Epithelial cell of proximal tubule (primary cell): ENCODE results near the gene GK. TPM values are rescaled to one million over a fixed set of nuclear protein-coding genes. Genes with fewer than 3 reads are reported as not detected.
"Not testable (repeated sequence)": the region's sequence is repeated elsewhere in the genome, so short reads cannot be mapped to it uniquely, and the experiment has no call there.

Source experiments
- DNase-seq: peaks from one replicate; pipeline ENCODE4 v3.0.0-alpha.2; 2011; ENCODE audit warnings: low read depth
- H3K4me3 ChIP-seq: 2 replicates; pipeline ENCODE4 v1.5.1; 2011; ENCODE audit warnings: low read depth, mild to moderate bottlenecking, low read length
- total RNA-seq: library from RNA; depleted of rRNA; stranded (reverse); fragments of >200 nt; gene quantifications from 2 replicates; pipeline ENCODE4 v1.2.3, GENCODE V29; 2015
- TF ChIP-seq, protein P1 (sequence below): conservative IDR thresholded peaks from 2 replicates; pipeline ENCODE4 v1.5.1; 2012; ENCODE audit warnings: low read depth, mild to moderate bottlenecking, low read length

The GK gene
- total RNA-seq, 1 donor from 2014 or later = 2.0 TPM

DNA sequence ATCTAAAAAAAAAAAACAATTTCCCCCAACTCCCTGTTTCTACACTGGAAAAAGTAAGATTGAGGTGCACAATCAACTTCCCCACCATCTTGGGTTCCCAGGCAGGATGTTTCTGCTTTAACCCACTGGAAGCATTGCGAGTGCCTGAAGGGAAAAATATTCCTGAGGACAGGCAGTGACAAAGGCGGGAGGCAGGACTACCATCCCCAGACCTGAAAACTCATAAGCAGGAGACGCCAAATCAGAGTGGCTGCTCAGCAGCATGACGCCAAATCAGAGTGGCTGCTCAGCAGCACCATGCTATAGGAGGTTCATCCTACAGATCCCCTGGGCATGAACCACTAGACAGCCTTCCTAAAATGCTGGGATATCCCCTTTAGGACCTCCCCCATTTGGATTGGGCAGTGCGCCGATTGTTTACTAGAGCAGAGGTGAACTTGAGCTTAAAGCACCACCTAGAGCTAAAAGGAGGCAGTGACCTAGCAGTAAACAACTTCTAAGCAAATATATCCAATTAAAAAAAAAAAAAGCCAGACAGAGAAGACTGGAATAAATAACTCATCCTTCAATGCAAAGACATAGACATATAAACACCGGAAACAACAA is 35.0 kb upstream of the GK start:
- no peak overlapping the region for H3K4me3 ChIP-seq
- DNase-seq = no peak
- TF ChIP-seq, protein P1, sequence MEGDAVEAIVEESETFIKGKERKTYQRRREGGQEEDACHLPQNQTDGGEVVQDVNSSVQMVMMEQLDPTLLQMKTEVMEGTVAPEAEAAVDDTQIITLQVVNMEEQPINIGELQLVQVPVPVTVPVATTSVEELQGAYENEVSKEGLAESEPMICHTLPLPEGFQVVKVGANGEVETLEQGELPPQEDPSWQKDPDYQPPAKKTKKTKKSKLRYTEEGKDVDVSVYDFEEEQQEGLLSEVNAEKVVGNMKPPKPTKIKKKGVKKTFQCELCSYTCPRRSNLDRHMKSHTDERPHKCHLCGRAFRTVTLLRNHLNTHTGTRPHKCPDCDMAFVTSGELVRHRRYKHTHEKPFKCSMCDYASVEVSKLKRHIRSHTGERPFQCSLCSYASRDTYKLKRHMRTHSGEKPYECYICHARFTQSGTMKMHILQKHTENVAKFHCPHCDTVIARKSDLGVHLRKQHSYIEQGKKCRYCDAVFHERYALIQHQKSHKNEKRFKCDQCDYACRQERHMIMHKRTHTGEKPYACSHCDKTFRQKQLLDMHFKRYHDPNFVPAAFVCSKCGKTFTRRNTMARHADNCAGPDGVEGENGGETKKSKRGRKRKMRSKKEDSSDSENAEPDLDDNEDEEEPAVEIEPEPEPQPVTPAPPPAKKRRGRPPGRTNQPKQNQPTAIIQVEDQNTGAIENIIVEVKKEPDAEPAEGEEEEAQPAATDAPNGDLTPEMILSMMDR = peak; percentile 30

DNA sequence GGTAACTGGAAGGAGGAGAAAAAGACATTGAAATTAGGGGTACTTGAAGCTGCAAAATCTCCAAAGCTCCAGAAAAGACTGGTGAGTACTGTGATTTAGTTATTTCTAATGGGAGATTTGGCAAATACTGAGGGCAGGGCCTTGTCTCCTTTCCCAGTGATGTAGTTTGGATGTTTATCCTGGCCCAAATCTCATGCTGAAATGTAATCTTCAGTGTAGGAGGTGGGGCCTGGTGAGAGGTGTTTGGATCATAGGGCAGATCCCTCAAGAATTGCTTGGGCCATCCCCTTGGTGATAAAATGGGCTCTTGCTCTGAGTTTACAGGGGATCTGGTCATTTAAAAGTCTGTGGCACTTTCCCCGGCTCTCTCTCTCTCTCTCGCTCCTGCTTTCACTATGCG is 33.1 kb upstream of the GK start:
- TF ChIP-seq, protein P1 = no peak
- no peak for DNase-seq
- no peak overlapping the region for H3K4me3 ChIP-seq

DNA sequence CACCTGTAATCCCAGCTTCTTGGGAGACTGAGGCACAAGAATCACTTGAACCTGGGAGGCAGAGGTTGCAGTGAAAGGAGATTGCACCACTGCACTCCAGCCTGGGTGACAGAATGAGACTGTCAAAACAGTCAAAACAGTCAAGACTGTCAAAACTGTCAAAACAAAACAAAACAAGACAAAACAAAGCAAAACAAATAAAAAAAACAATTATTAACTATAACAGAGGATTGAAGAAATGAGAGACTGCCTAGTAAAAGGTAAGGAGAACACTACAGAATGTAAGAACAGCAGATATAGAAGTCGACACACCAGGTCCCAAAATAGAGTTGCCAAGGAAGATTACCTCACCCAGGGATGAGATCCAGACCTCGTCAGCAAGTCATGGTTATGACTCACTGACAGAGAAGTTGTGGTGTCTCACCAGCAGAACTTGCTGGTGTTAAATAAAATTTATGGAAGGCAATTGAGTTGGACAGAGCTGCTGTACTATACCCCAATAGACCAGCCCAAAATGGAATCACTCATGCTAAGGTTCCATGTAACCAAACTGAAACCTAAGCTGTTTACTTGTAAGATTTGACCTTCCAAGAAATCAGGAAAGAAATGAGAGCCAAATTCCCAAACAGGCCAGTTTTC is 32.1 kb upstream of the GK start:
- H3K4me3 ChIP-seq = no peak overlapping the region
- DNase-seq = peak; percentile 61
- TF ChIP-seq, protein P1 = no peak

DNA sequence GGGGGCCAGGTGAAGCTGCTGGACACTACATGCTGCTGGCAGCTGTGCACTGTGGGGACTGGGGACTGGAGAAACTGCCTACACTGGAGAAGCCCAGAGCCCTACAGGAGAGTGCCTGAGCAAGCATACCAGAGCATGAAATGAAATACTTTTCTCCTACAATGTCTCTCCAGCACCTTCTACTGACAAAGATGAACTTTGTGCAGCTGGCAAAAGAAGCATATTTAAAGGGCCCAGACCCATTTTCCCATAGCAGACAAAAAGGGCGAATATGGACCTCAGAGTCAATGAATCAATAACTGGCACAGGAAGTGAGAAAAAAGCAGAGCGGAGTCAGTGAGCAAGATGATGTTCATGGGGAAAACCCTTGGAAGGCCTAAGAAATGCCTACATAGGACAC is 30.9 kb upstream of the GK start:
- TF ChIP-seq, protein P1 = no peak
- no peak overlapping the region for H3K4me3 ChIP-seq
- no peak for DNase-seq

DNA sequence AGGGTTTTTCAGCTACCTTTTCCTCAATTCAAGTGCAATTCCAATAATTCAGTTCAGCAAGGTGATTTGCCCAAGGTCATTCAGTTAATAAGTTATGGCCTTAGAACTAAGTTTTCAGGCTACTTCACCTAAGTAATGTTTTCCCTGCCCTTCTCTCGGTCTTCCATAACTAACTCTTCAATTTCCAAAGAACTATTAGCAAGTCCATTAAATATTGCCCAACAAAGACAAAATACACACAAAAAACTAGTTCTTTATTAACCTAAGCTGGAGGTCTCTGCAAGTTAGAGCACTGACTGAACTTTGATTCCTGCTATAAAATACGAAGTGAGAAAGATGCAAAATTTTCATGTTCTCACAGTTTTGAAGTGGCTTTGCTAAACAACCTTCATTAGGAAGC is 26.8 kb upstream of the GK start:
- no peak for DNase-seq
- TF ChIP-seq, protein P1 = no peak
- H3K4me3 ChIP-seq = no peak overlapping the region

DNA sequence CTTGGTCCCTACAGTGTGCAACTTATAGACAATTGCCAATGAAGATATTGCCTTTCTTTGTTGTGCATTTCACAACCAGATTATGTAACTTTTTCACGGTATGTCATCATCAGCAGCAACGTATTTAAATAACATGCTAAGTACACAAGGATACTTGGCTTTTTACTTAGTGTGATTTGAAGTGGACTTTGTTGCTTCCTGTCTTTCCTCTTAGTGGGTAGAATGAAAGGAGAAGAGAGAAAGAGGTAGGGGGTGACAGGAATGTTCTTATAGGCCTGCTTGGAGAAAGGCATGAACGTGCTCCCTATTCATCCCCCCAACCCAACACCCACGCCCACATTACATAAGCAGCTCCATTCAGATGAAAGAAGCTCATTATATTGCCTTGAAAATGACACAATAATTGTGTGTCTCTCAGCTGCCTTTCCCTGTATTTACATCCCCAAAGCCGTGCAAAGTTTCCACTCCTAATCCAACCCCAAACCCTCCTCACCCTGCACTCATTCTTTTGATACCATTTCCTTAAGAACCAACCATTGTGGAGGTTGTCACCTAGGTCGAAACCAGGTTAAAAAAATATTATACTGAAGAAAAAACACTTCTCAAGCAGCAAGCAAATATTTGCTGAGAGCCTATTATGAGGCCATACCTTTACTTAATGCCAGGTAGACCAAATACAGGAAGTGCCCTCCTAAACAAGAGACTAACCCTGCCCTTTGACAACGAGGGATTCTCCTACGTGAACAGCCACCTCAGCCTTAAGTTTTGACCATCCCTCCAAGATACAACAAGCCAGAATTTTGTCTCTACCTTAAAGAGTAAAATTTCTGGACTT is 25.2 kb upstream of the GK start:
- DNase-seq = no peak
- no peak overlapping the region for H3K4me3 ChIP-seq
- TF ChIP-seq, protein P1 = no peak

DNA sequence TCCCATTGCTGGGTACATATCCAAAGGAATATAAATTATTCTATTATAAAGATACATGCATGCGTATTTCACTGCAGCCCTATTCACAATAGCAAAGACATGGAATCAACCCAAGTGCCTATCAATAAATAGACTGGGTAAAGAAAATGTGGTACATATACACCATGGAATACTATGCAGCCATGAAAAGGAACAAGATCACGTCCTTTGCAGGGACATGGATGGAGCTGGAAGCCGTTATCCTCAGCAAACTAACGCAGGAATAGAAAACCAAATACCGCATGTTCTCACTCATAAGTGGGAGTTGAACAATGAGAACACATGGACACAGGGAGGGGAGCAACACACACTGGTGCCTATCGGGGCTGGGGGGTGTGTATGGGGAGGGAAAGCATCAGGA is 19.2 kb upstream of the GK start:
- H3K4me3 ChIP-seq, DNase-seq: not testable (repeated sequence)
